ENCODE measurements around the gene CD38.

Gene CD38

GRCh38 chr4:15848191-15848842, 70.2 kb downstream of the CD38 start:
- TF ChIP-seq POLR2AphosphoS5 (IDR thresholded peaks at IDR 0.05; ENCODE audit: low read depth, low read length) (no peak), REST (IDR thresholded peaks at IDR 0.05; ENCODE audit: insufficient read depth in 1 of 2, low read depth in 2 of 2, low read length in 2 of 2) (no peak), SIN3A (IDR thresholded peaks at IDR 0.05; ENCODE audit: borderline replicate concordance, insufficient read depth, low read length) (no peak), TAF1 (IDR thresholded peaks at IDR 0.05; ENCODE audit: borderline replicate concordance, insufficient read depth, low read length) (no peak)

- TF ChIP-seq POLR2AphosphoS5 (IDR thresholded peaks at IDR 0.05; ENCODE audit: low read depth, low read length) (no peak), SIN3A (IDR thresholded peaks at IDR 0.05; ENCODE audit: borderline replicate concordance, insufficient read depth, low read length) (no peak), FOXP2 (optimal IDR thresholded peaks at IDR 0.05; ENCODE audit: borderline replicate concordance, extremely low read depth, extremely low read length, insufficient read depth) (no peak), REST (IDR thresholded peaks at IDR 0.05; ENCODE audit: insufficient read depth in 1 of 2, low read depth in 2 of 2, low read length in 2 of 2) (no peak), TAF1 (IDR thresholded peaks at IDR 0.05; ENCODE audit: borderline replicate concordance, insufficient read depth, low read length) (no peak)
Observed at GRCh38 chr4:15851969-15852368, 73.8 kb downstream of the CD38 start.

GRCh38 chr4:15852524-15852923, 74.4 kb downstream of the CD38 start:
- no peak for TF ChIP-seq POLR2AphosphoS5 (IDR thresholded peaks at IDR 0.05; ENCODE audit: low read depth, low read length)
- no peak for TF ChIP-seq SIN3A (IDR thresholded peaks at IDR 0.05; ENCODE audit: borderline replicate concordance, insufficient read depth, low read length)
- no peak for TF ChIP-seq REST (IDR thresholded peaks at IDR 0.05; ENCODE audit: insufficient read depth in 1 of 2, low read depth in 2 of 2, low read length in 2 of 2)
- TF ChIP-seq FOXP2 (optimal IDR thresholded peaks at IDR 0.05; ENCODE audit: borderline replicate concordance, extremely low read depth, extremely low read length, insufficient read depth): no peak
- TF ChIP-seq TAF1 (IDR thresholded peaks at IDR 0.05; ENCODE audit: borderline replicate concordance, insufficient read depth, low read length): no peak

- no peak for TF ChIP-seq FOXP2 (optimal IDR thresholded peaks at IDR 0.05; ENCODE audit: borderline replicate concordance, extremely low read depth, extremely low read length, insufficient read depth)
Observed at GRCh38 chr4:15853345-15853744, 75.2 kb downstream of the CD38 start.

- TF ChIP-seq TAF1 (IDR thresholded peaks at IDR 0.05; ENCODE audit: borderline replicate concordance, insufficient read depth, low read length) (no peak), FOXP2 (optimal IDR thresholded peaks at IDR 0.05; ENCODE audit: borderline replicate concordance, extremely low read depth, extremely low read length, insufficient read depth) (no peak), POLR2AphosphoS5 (IDR thresholded peaks at IDR 0.05; ENCODE audit: low read depth, low read length) (no peak), REST (IDR thresholded peaks at IDR 0.05; ENCODE audit: insufficient read depth in 1 of 2, low read depth in 2 of 2, low read length in 2 of 2) (no peak), SIN3A (IDR thresholded peaks at IDR 0.05; ENCODE audit: borderline replicate concordance, insufficient read depth, low read length) (no peak)
Observed at GRCh38 chr4:15855804-15856475, 77.8 kb downstream of the CD38 start.

Measured in PFSK-1 (cell line).